ENCODE data around the gene MMP7. TPM values are rescaled to one million over a fixed set of nuclear protein-coding genes. Genes with fewer than 3 reads are reported as not detected.

The MMP7 gene
- polyA plus RNA-seq, 1 donor (not counting 4 experiments of a cell fraction or from before 2014, with no cell fraction given), result 0.81 TPM

DNA sequence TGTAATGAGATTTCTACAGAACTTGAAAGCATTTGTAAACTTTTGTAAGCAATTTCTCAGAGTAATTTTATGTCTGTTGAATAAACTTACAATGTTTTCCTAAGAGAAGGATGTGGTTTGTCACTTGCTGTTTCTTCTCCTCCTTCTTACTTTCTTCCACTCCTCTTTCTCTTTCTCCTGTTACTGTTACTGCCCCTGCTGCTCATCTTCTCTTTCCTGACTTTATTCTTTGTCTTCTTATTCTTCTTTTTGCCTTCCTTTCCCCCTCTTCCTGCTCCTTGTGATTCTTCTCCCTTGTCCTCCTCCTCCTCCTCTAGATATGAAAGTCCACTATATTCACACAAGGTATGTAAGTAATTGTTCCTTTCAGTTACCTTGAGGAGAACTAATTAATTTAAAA lies 31.1 kb upstream of the MMP7 start:
- H3K4me1 ChIP-seq (ENCODE audit: control insufficient read depth, extremely low read depth, insufficient read depth, low read length), result peaks cover 19% of the 10 kb centered on the region
- H3K27me3 ChIP-seq (ENCODE audit: control insufficient read depth, extremely low read depth, insufficient read depth, low read length), result no peaks in the 10 kb centered on the region
- no peak overlapping the region for H3K4me2 ChIP-seq (ENCODE audit: control insufficient read depth, extremely low read depth, insufficient read depth, low read depth, low read length)
- H3K27ac ChIP-seq (ENCODE audit: control insufficient read depth, insufficient read depth, low read length), result no peak overlapping the region
- peaks cover 2% of the 10 kb centered on the region for H3K9me3 ChIP-seq (ENCODE audit: control insufficient read depth, low read depth, low read length)
- no peaks in the 10 kb centered on the region for H4K20me1 ChIP-seq (ENCODE audit: control insufficient read depth, extremely low read depth, insufficient read depth, low read length)
- H3K9ac ChIP-seq (ENCODE audit: control insufficient read depth, extremely low read depth, insufficient read depth, low read length), result no peak overlapping the region
- no peaks in the 10 kb centered on the region for H3K36me3 ChIP-seq (ENCODE audit: control insufficient read depth in 2 of 2, extremely low read depth in 1 of 2, insufficient read depth in 2 of 2, low read length in 2 of 2)
- dilution Hi-C loops (cut with MboI; ENCODE audit: extremely low pct_ligation_motif_present, low sequenced_read_pairs), result no loop called here
- H3K9me1 ChIP-seq (ENCODE audit: control insufficient read depth, extremely low read depth, insufficient read depth, low read length), result no peaks in the 10 kb centered on the region
- FAIRE-seq (no peak), DNase-seq (ENCODE audit: low read depth, low spot score) (no peak)
- TF ChIP-seq CTCF (optimal IDR thresholded peaks at IDR 0.05 in 1 of 3, IDR thresholded peaks at IDR 0.05 in 1 of 3, conservative IDR thresholded peaks at IDR 0.05 in 1 of 3; ENCODE audit: extremely low read depth in 1 of 3, insufficient read depth in 2 of 3, low read length in 3 of 3), result no peak
- TF ChIP-seq EZH2 (IDR thresholded peaks at IDR 0.05; ENCODE audit: low read length), result no peak
- H3K79me2 ChIP-seq (ENCODE audit: control insufficient read depth, insufficient read depth, low read length), result no peaks in the 10 kb centered on the region
- H3K4me3 ChIP-seq (ENCODE audit: control insufficient read depth in 2 of 3, extremely low read depth in 1 of 3, insufficient read depth in 2 of 3, low read depth in 1 of 3, low read length in 3 of 3), result no peak overlapping the region
- peak overlapping the region; percentile 30 for H2AFZ ChIP-seq (ENCODE audit: control insufficient read depth, low read length)

GRCh38 chr11:102560555-102561011 lies 30.0 kb upstream of the MMP7 start:
- Histone ChIP-seq H3K4me2 (ENCODE audit: control insufficient read depth, extremely low read depth, insufficient read depth, low read depth, low read length) (peak overlapping the region; percentile 68), H3K9ac (ENCODE audit: control insufficient read depth, extremely low read depth, insufficient read depth, low read length) (peak overlapping the region; percentile 43), H3K79me2 (ENCODE audit: control insufficient read depth, insufficient read depth, low read length) (no peaks in the 10 kb centered on the region), H3K27me3 (ENCODE audit: control insufficient read depth, extremely low read depth, insufficient read depth, low read length) (no peaks in the 10 kb centered on the region), H3K4me1 (ENCODE audit: control insufficient read depth, extremely low read depth, insufficient read depth, low read length) (peaks cover 19% of the 10 kb centered on the region), H4K20me1 (ENCODE audit: control insufficient read depth, extremely low read depth, insufficient read depth, low read length) (no peaks in the 10 kb centered on the region), H3K9me3 (ENCODE audit: control insufficient read depth, low read depth, low read length) (no peaks in the 10 kb centered on the region), H3K9me1 (ENCODE audit: control insufficient read depth, extremely low read depth, insufficient read depth, low read length) (no peaks in the 10 kb centered on the region), H3K27ac (ENCODE audit: control insufficient read depth, insufficient read depth, low read length) (no peak overlapping the region), H2AFZ (ENCODE audit: control insufficient read depth, low read length) (peak overlapping the region; percentile 71), H3K4me3 (ENCODE audit: control insufficient read depth in 2 of 3, extremely low read depth in 1 of 3, insufficient read depth in 2 of 3, low read depth in 1 of 3, low read length in 3 of 3) (peak overlapping the region in 2 of 3 experiments; percentile 36 to 46), H3K36me3 (ENCODE audit: control insufficient read depth in 2 of 2, extremely low read depth in 1 of 2, insufficient read depth in 2 of 2, low read length in 2 of 2) (no peaks in the 10 kb centered on the region)
- TF ChIP-seq CTCF (optimal IDR thresholded peaks at IDR 0.05 in 1 of 3, IDR thresholded peaks at IDR 0.05 in 1 of 3, conservative IDR thresholded peaks at IDR 0.05 in 1 of 3; ENCODE audit: extremely low read depth in 1 of 3, insufficient read depth in 2 of 3, low read length in 3 of 3), result no peak
- no peak for TF ChIP-seq EZH2 (IDR thresholded peaks at IDR 0.05; ENCODE audit: low read length)
- dilution Hi-C loops (cut with MboI; ENCODE audit: extremely low pct_ligation_motif_present, low sequenced_read_pairs), result no loop called here
- FAIRE-seq (peak; percentile 53), DNase-seq (ENCODE audit: low read depth, low spot score) (peak; percentile 7)

Data from keratinocyte (primary cell).